ENCODE measurements around the gene SCAMP3. TPM values are rescaled to one million over a fixed set of nuclear protein-coding genes. Genes with fewer than 3 reads are reported as not detected.

The SCAMP3 gene
- total and polyA plus RNA-seq, 2 of the 4 experiments (the other 2 are of a cell fraction): 30.5 to 118 TPM

DNA sequence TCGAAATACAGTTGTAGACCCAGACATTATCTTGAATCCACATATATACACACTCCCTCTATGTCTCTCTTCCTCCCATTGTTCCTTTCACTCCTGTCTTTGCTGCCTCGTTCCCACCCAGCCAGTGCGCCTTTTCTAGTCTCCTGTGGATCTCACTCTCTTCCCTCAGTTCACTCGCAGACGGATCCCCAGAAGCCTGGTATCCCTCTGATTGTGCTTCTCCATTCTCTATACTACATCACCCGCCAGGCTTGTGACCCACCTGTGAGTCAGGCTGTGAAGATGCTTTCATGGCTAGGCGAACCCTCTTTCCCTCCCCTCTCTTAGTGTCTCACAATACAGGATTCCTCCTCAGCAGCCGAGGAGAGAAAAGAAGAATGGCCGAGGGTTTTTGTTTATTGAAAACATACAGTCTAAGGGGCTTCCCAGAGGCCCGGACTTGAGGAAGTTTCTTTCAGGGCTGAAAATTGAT lies 16.6 kb upstream of the SCAMP3 start:
- H3K27me3 ChIP-seq (ENCODE audit: control insufficient read depth, insufficient read depth, low read length): no peaks in the 10 kb centered on the region
- no peak overlapping the region for H3K14ac ChIP-seq (replicated peaks; ENCODE audit: low read depth, low read length)
- intact Hi-C loops (cut with micrococcal nuclease) (loop anchor here (5.0 kb wide), 1 partner anchor 314 kb away; no protein-coding TSS in a partner anchor), dilution Hi-C loops (cut with HindIII; ENCODE audit: low sequenced_read_pairs, unreplicated experiment) (no loop called here), in situ Hi-C loops (cut with MboI; ENCODE audit: low sequenced_read_pairs) (loop anchor here (5.0 kb wide), 1 partner anchor 39 kb away; no protein-coding TSS in a partner anchor)
- H3K4me1 ChIP-seq (ENCODE audit: control insufficient read depth, insufficient read depth, low read length): peaks cover 1% of the 10 kb centered on the region
- H3K9me1 ChIP-seq (ENCODE audit: insufficient read depth, low read length): peaks cover 5% of the 10 kb centered on the region
- H3K9ac ChIP-seq (ENCODE audit: low read depth, low read length): no peak overlapping the region
- no peak overlapping the region for H2AK5ac ChIP-seq (ENCODE audit: low read depth, low read length)
- ATAC-seq (ENCODE audit: low read depth) (no peak), DNase-seq (peak; percentile 14)
- no peak overlapping the region for H4K5ac ChIP-seq (ENCODE audit: low read depth, low read length)
- no peak overlapping the region for H2BK5ac ChIP-seq (ENCODE audit: low read depth, low read length, poor library complexity, severe bottlenecking)
- no peak overlapping the region for H2AFZ ChIP-seq (replicated peaks; ENCODE audit: low read length, poor library complexity)
- no peak overlapping the region for H3K27ac ChIP-seq (ENCODE audit: insufficient read depth, low read length)
- WGBS, 2 experiments (ENCODE audit: extremely low coverage in 2 of 2, insufficient read length in 1 of 2): 50% methylated on average over 4 of the region's 10 CpGs; no CpG with 5 or more reads in 1 of the 2 experiments
- H3K4me3 ChIP-seq (ENCODE audit: insufficient read depth, low read depth, low read length): no peak overlapping the region
- no peak overlapping the region for H4K8ac ChIP-seq (ENCODE audit: low read depth in 2 of 2, low read length in 2 of 2)
- no peaks in the 10 kb centered on the region for H3K9me3 ChIP-seq (ENCODE audit: control insufficient read depth, insufficient read depth, low read length)
- H2BK120ac ChIP-seq (ENCODE audit: low read depth, low read length): no peak overlapping the region
- no peak overlapping the region for H4K91ac ChIP-seq (ENCODE audit: insufficient read depth, low read depth, low read length)
- TF ChIP-seq MXI1 (IDR thresholded peaks at IDR 0.05; ENCODE audit: borderline replicate concordance, low read depth, low read length): no peak
- TF ChIP-seq CHD1 (IDR thresholded peaks at IDR 0.05; ENCODE audit: low read depth, low read length): no peak
- TF ChIP-seq RFX5 (IDR thresholded peaks at IDR 0.05; ENCODE audit: low read depth, low read length): no peak
- TF ChIP-seq BHLHE40 (IDR thresholded peaks at IDR 0.05; ENCODE audit: low read depth, low read length): no peak
- TF ChIP-seq SMC3 (IDR thresholded peaks at IDR 0.05; ENCODE audit: low read depth, low read length): no peak
- no peak for TF ChIP-seq RCOR1 (IDR thresholded peaks at IDR 0.05; ENCODE audit: insufficient replicate concordance, low read length)
- TF ChIP-seq, protein P1, sequence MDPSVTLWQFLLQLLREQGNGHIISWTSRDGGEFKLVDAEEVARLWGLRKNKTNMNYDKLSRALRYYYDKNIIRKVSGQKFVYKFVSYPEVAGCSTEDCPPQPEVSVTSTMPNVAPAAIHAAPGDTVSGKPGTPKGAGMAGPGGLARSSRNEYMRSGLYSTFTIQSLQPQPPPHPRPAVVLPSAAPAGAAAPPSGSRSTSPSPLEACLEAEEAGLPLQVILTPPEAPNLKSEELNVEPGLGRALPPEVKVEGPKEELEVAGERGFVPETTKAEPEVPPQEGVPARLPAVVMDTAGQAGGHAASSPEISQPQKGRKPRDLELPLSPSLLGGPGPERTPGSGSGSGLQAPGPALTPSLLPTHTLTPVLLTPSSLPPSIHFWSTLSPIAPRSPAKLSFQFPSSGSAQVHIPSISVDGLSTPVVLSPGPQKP (IDR thresholded peaks at IDR 0.05; ENCODE audit: borderline replicate concordance, low read depth, low read length): no peak
- TF ChIP-seq CEBPB (IDR thresholded peaks at IDR 0.05; ENCODE audit: low read depth, low read length): no peak
- TF ChIP-seq POLR2A (IDR thresholded peaks at IDR 0.05; ENCODE audit: low read depth, low read length): no peak
- TF ChIP-seq, protein P2, sequence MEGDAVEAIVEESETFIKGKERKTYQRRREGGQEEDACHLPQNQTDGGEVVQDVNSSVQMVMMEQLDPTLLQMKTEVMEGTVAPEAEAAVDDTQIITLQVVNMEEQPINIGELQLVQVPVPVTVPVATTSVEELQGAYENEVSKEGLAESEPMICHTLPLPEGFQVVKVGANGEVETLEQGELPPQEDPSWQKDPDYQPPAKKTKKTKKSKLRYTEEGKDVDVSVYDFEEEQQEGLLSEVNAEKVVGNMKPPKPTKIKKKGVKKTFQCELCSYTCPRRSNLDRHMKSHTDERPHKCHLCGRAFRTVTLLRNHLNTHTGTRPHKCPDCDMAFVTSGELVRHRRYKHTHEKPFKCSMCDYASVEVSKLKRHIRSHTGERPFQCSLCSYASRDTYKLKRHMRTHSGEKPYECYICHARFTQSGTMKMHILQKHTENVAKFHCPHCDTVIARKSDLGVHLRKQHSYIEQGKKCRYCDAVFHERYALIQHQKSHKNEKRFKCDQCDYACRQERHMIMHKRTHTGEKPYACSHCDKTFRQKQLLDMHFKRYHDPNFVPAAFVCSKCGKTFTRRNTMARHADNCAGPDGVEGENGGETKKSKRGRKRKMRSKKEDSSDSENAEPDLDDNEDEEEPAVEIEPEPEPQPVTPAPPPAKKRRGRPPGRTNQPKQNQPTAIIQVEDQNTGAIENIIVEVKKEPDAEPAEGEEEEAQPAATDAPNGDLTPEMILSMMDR (conservative IDR thresholded peaks at IDR 0.05; ENCODE audit: low read depth, low read length): no peak
- TF ChIP-seq MAZ (IDR thresholded peaks at IDR 0.05; ENCODE audit: borderline replicate concordance, low read depth, low read length): no peak
- CTCF ChIA-PET: no interaction called here
- H3K56ac ChIP-seq (ENCODE audit: extremely low read depth, insufficient read depth, low read length): no peak overlapping the region
- no peaks in the 10 kb centered on the region for H3K36me3 ChIP-seq (ENCODE audit: control insufficient read depth, insufficient read depth, low read length)
- peaks cover 0 to 12% of the 10 kb centered on the region in 2 experiments; a peak in 2 of 4 replicates for H3K79me1 ChIP-seq (ENCODE audit: low read depth in 1 of 2, low read length in 2 of 2)
- no peak overlapping the region for H3K18ac ChIP-seq (ENCODE audit: low read depth, low read length)
- no peak overlapping the region for H3K4ac ChIP-seq (ENCODE audit: low read depth, low read length)
- no peak overlapping the region for H2BK15ac ChIP-seq (ENCODE audit: low read depth, low read length)
- no peaks in the 10 kb centered on the region; the same call in 1 of the 2 replicates for H4K20me1 ChIP-seq (ENCODE audit: insufficient read depth, low read length)
- POLR2A ChIA-PET (ENCODE audit: unreplicated experiment): no interaction called here
- H2AK9ac ChIP-seq (replicated peaks; ENCODE audit: low read depth, low read length, poor library complexity): no peak overlapping the region
- BruUV-seq (replicated peaks): no TSS peak
- peak overlapping the region; percentile 23; the same call in 1 of the 2 replicates for H3K4me2 ChIP-seq (ENCODE audit: low read depth, low read length)
- no peak overlapping the region for H3K23ac ChIP-seq (ENCODE audit: low read depth, low read length)
- no peak overlapping the region for H2BK20ac ChIP-seq (ENCODE audit: low read depth, low read length)
